ENCODE results near the gene UPF1.
A peak's percentile ranks its signal among the peaks of the same experiment; 100 is the strongest.

The UPF1 gene

DNA sequence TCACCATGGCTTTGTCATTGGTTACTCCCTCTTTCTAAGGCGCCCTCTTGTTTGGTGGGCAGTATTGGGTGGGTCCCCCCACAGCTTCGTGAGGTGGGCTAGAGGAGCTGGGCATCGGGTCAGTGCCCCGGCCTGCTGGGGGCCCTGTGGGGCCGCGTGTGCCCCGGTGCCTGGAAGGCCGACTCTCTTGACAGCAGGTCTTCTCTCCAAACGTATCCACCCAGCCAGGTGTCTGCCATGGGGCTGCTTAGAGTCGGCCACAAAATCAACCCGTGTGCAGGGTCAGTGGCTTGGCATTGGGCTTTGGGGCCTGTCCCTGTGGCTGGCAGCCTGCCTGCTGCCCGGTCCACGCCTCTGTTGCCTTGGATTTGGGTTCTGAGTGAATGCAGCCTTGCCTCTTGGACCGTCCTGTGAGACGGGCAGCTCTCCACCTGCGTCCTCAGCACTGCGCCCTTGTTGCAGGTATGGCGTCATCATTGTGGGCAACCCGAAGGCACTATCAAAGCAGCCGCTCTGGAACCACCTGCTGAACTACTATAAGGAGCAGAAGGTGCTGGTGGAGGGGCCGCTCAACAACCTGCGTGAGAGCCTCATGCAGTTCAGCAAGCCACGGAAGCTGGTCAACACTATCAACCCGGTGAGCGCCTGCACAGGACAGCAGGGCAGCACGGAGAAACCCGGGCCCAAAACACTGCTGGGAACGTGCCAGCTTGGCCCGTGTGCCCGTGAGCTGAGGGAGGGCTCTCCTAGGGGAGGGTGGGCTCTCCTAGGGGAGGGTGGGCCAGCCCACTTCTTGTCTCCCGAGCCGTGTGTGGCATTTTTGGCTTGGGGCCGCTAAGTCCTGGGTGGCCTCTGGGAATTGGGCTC is 31.4 kb downstream of the UPF1 start:
- H3K4me1 ChIP-seq (ENCODE audit: control insufficient read depth, low read depth, low read length), result no peaks in the 10 kb centered on the region
- H2BK15ac ChIP-seq (replicated peaks; ENCODE audit: low read depth), result no peak overlapping the region
- no peak overlapping the region for H4K5ac ChIP-seq (ENCODE audit: low read length)
- no peak overlapping the region for H3K27ac ChIP-seq (ENCODE audit: low read depth, low read length)
- H3K56ac ChIP-seq (ENCODE audit: low read length), result no peak overlapping the region
- H3K36me3 ChIP-seq (ENCODE audit: control insufficient read depth, insufficient read depth, low read length), result peaks cover 26% of the 10 kb centered on the region
- H3K18ac ChIP-seq (ENCODE audit: low read length), result no peak overlapping the region
- H4K8ac ChIP-seq (ENCODE audit: low read depth, low read length), result no peak overlapping the region
- no peak overlapping the region for H3K9ac ChIP-seq (ENCODE audit: low read length)
- H2BK120ac ChIP-seq (ENCODE audit: low read depth, low read length), result no peak overlapping the region
- H3K4me2 ChIP-seq (ENCODE audit: low read length), result no peak overlapping the region
- WGBS (ENCODE audit: extremely low coverage, insufficient coverage, low lambda C conversion rate), result no CpG with 5 or more reads among the region's 33 CpGs
- no peak for DNase-seq
- no peaks in the 10 kb centered on the region for H3K79me1 ChIP-seq (ENCODE audit: low read length)
- no peak overlapping the region for H3K4ac ChIP-seq (ENCODE audit: low read depth, low read length)
- no peaks in the 10 kb centered on the region for H3K27me3 ChIP-seq (ENCODE audit: insufficient read depth, low read length, poor library complexity)
- no peak overlapping the region for H2BK5ac ChIP-seq (ENCODE audit: low read length)
- no peaks in the 10 kb centered on the region for H3K79me2 ChIP-seq (ENCODE audit: control insufficient read depth, insufficient read depth, low read length)
- no peak overlapping the region for H2AK5ac ChIP-seq (ENCODE audit: low read length)
- H3K4me3 ChIP-seq (ENCODE audit: low read length), result no peak overlapping the region
- H3K23ac ChIP-seq (ENCODE audit: low read length), result no peak overlapping the region

DNA sequence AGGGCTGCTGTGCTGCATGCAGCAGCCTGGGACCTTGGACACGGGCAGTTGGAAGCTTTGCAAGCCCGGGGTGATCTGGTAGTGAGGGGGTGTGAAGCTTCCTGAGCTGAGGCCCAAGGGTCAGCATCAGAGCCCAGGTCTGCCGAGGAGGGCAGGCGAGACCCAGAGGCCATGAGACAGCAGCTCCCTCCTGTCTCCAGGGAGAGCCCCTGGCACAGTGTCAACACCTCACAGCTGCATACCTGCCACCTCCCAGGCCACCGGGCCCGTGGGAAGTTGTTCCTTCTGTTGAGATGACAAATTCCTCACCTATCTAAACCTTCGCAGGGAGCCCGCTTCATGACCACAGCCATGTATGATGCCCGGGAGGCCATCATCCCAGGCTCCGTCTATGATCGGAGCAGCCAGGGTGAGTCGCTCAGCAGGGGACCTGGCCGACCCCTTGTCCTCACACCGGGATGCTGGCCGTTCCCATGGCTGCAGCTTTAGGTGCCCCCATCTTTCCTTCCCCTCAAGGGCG is 32.1 kb downstream of the UPF1 start:
- H3K79me1 ChIP-seq (ENCODE audit: low read length), result no peaks in the 10 kb centered on the region
- no peak overlapping the region for H3K23ac ChIP-seq (ENCODE audit: low read length)
- H3K9ac ChIP-seq (ENCODE audit: low read length), result no peak overlapping the region
- no peak overlapping the region for H4K8ac ChIP-seq (ENCODE audit: low read depth, low read length)
- WGBS (ENCODE audit: extremely low coverage, insufficient coverage, low lambda C conversion rate), result no CpG with 5 or more reads among the region's 16 CpGs
- no peak overlapping the region for H3K4me3 ChIP-seq (ENCODE audit: low read length)
- H3K56ac ChIP-seq (ENCODE audit: low read length), result no peak overlapping the region
- no peak overlapping the region for H3K18ac ChIP-seq (ENCODE audit: low read length)
- no peak overlapping the region for H2BK15ac ChIP-seq (replicated peaks; ENCODE audit: low read depth)
- H3K79me2 ChIP-seq (ENCODE audit: control insufficient read depth, insufficient read depth, low read length), result no peaks in the 10 kb centered on the region
- H3K27ac ChIP-seq (ENCODE audit: low read depth, low read length), result no peak overlapping the region
- DNase-seq, result no peak
- no peaks in the 10 kb centered on the region for H3K27me3 ChIP-seq (ENCODE audit: insufficient read depth, low read length, poor library complexity)
- no peak overlapping the region for H2BK5ac ChIP-seq (ENCODE audit: low read length)
- no peak overlapping the region for H2AK5ac ChIP-seq (ENCODE audit: low read length)
- no peak overlapping the region for H3K4ac ChIP-seq (ENCODE audit: low read depth, low read length)
- H3K4me2 ChIP-seq (ENCODE audit: low read length), result no peak overlapping the region
- H3K36me3 ChIP-seq (ENCODE audit: control insufficient read depth, insufficient read depth, low read length), result peaks cover 22% of the 10 kb centered on the region
- H4K5ac ChIP-seq (ENCODE audit: low read length), result no peak overlapping the region
- H2BK120ac ChIP-seq (ENCODE audit: low read depth, low read length), result no peak overlapping the region
- no peaks in the 10 kb centered on the region for H3K4me1 ChIP-seq (ENCODE audit: control insufficient read depth, low read depth, low read length)

DNA sequence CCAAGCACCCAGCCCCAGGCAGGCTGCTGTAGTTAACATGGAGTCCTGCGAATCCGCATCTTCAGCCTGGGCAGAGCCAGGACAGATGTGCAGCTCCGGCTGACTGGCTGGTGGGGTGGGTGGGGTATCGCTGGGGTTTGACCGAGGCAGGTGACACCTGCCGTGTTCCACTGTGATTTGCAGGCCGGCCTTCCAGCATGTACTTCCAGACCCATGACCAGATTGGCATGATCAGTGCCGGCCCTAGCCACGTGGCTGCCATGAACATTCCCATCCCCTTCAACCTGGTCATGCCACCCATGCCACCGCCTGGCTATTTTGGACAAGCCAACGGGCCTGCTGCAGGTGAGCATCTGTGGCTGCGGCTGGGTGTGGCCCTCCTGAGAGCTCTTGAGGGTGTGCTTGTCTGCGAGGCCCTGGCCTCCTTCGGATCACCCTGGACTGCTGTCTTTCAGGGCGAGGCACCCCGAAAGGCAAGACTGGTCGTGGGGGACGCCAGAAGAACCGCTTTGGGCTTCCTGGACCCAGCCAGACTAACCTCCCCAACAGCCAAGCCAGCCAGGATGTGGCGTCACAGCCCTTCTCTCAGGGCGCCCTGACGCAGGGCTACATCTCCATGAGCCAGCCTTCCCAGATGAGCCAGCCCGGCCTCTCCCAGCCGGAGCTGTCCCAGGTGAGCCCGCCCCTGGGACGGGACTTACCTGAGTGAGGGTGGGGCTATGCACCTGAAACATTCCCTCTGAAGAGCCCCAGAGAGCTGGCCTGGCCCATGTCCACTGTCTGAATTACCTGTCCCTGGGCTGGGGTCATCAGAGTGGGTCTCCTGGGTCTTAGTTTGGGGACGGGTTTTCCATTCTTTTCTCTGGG is 33.6 kb downstream of the UPF1 start:
- Histone ChIP-seq H2BK120ac (ENCODE audit: low read depth, low read length) (no peak overlapping the region), H2BK5ac (ENCODE audit: low read length) (no peak overlapping the region)
- WGBS (ENCODE audit: extremely low coverage, insufficient coverage, low lambda C conversion rate), result no CpG with 5 or more reads among the region's 27 CpGs

DNA sequence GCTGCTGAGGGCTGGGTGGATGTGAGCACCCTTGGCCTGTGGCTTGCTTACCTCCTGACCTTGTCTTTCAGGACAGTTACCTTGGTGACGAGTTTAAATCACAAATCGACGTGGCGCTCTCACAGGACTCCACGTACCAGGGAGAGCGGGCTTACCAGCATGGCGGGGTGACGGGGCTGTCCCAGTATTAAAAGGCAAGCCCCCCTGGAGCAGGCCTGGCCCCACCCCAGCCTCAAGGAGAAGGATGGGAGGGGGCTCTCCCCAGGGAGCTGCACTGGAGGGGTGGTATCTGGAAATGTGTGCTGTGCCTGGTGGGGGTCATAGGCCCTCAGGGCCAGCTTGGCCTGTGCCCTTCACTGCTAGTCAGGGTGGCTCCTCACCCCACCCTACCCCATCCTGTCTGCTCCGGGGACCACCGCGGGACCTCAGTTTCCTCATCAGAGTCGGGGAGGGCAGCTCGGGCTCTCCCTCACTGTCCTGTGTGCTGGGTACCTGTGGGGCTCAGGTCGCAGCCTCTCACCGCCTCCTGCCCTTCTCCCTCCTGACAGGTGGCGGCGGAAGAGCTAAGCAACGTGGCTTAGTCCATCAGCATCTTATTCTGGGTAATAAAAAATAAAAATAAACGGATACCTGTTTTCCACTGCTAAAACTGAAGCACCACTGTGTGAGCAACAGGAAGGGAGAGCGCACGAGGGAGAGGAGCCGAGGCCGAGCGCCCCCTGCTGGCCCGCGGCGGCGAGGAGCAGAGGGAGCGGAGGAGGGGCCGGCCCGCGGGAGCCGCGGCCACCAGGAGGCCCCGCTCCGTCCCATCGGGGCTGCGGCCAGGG is 34.4 kb downstream of the UPF1 start:
- peaks cover 9% of the 10 kb centered on the region for H3K36me3 ChIP-seq (ENCODE audit: control insufficient read depth, insufficient read depth, low read length)
- H3K4me3 ChIP-seq (ENCODE audit: low read length), result no peak overlapping the region
- no peak overlapping the region for H2BK15ac ChIP-seq (replicated peaks; ENCODE audit: low read depth)
- no peak overlapping the region for H3K23ac ChIP-seq (ENCODE audit: low read length)
- H3K27me3 ChIP-seq (ENCODE audit: insufficient read depth, low read length, poor library complexity), result no peaks in the 10 kb centered on the region
- H3K79me2 ChIP-seq (ENCODE audit: control insufficient read depth, insufficient read depth, low read length), result no peaks in the 10 kb centered on the region
- H2BK5ac ChIP-seq (ENCODE audit: low read length), result no peak overlapping the region
- no peak overlapping the region for H3K4me2 ChIP-seq (ENCODE audit: low read length)
- H3K18ac ChIP-seq (ENCODE audit: low read length), result no peak overlapping the region
- no peak overlapping the region for H2BK120ac ChIP-seq (ENCODE audit: low read depth, low read length)
- no peaks in the 10 kb centered on the region for H3K79me1 ChIP-seq (ENCODE audit: low read length)
- WGBS (ENCODE audit: extremely low coverage, insufficient coverage, low lambda C conversion rate), result no CpG with 5 or more reads among the region's 38 CpGs
- no peak overlapping the region for H2AK5ac ChIP-seq (ENCODE audit: low read length)
- no peak overlapping the region for H4K8ac ChIP-seq (ENCODE audit: low read depth, low read length)
- no peak overlapping the region for H3K9ac ChIP-seq (ENCODE audit: low read length)
- no peak overlapping the region for H3K56ac ChIP-seq (ENCODE audit: low read length)
- H3K27ac ChIP-seq (ENCODE audit: low read depth, low read length), result no peak overlapping the region
- peak; percentile 71 for DNase-seq
- peaks cover 3% of the 10 kb centered on the region for H3K4me1 ChIP-seq (ENCODE audit: control insufficient read depth, low read depth, low read length)
- H3K4ac ChIP-seq (ENCODE audit: low read depth, low read length), result no peak overlapping the region
- H4K5ac ChIP-seq (ENCODE audit: low read length), result no peak overlapping the region

More for the DNA sequence above, 33.6 kb downstream of the UPF1 start:
- H2AK5ac ChIP-seq (ENCODE audit: low read length), result no peak overlapping the region
- no peak overlapping the region for H3K4me2 ChIP-seq (ENCODE audit: low read length)
- no peak overlapping the region for H3K9ac ChIP-seq (ENCODE audit: low read length)
- no peak overlapping the region for H3K56ac ChIP-seq (ENCODE audit: low read length)
- no peaks in the 10 kb centered on the region for H3K27me3 ChIP-seq (ENCODE audit: insufficient read depth, low read length, poor library complexity)
- no peak overlapping the region for H4K5ac ChIP-seq (ENCODE audit: low read length)
- H3K4me1 ChIP-seq (ENCODE audit: control insufficient read depth, low read depth, low read length), result no peaks in the 10 kb centered on the region
- no peak overlapping the region for H3K27ac ChIP-seq (ENCODE audit: low read depth, low read length)
- H2BK15ac ChIP-seq (replicated peaks; ENCODE audit: low read depth), result no peak overlapping the region
- H3K36me3 ChIP-seq (ENCODE audit: control insufficient read depth, insufficient read depth, low read length), result peaks cover 13% of the 10 kb centered on the region
- H3K4me3 ChIP-seq (ENCODE audit: low read length), result no peak overlapping the region
- H3K18ac ChIP-seq (ENCODE audit: low read length), result no peak overlapping the region
- H3K79me2 ChIP-seq (ENCODE audit: control insufficient read depth, insufficient read depth, low read length), result no peaks in the 10 kb centered on the region
- H3K79me1 ChIP-seq (ENCODE audit: low read length), result no peaks in the 10 kb centered on the region
- H3K23ac ChIP-seq (ENCODE audit: low read length), result no peak overlapping the region
- no peak overlapping the region for H4K8ac ChIP-seq (ENCODE audit: low read depth, low read length)
- no peak overlapping the region for H3K4ac ChIP-seq (ENCODE audit: low read depth, low read length)
- no peak for DNase-seq

DNA sequence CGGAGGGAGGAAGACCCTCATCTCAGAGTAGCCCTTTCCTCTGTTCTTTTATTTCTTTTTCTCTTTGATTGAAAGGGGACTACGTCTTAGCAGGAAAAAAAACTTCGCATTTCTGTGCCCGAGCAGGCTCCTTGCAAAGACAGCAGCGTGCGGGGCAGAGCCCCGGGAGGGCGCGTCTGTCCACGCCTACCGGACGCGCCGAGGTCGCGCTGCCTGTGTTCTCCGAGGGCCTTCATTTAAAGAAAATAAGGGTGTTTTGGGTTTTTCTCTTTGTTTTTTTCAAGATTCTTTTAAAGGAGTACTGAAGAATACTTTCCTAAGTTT is 35.0 kb downstream of the UPF1 start:
- Histone ChIP-seq H3K27ac (ENCODE audit: low read depth, low read length) (no peak overlapping the region), H4K8ac (ENCODE audit: low read depth, low read length) (no peak overlapping the region), H3K4me2 (ENCODE audit: low read length) (no peak overlapping the region), H3K36me3 (ENCODE audit: control insufficient read depth, insufficient read depth, low read length) (peaks cover 7% of the 10 kb centered on the region), H3K4ac (ENCODE audit: low read depth, low read length) (no peak overlapping the region), H3K56ac (ENCODE audit: low read length) (no peak overlapping the region), H3K4me1 (ENCODE audit: control insufficient read depth, low read depth, low read length) (peaks cover 3% of the 10 kb centered on the region), H2BK120ac (ENCODE audit: low read depth, low read length) (no peak overlapping the region), H3K4me3 (ENCODE audit: low read length) (no peak overlapping the region), H3K23ac (ENCODE audit: low read length) (no peak overlapping the region), H2BK5ac (ENCODE audit: low read length) (no peak overlapping the region), H3K79me2 (ENCODE audit: control insufficient read depth, insufficient read depth, low read length) (no peaks in the 10 kb centered on the region), H2BK15ac (replicated peaks; ENCODE audit: low read depth) (no peak overlapping the region), H3K9ac (ENCODE audit: low read length) (no peak overlapping the region), H2AK5ac (ENCODE audit: low read length) (no peak overlapping the region), H3K18ac (ENCODE audit: low read length) (no peak overlapping the region), H4K5ac (ENCODE audit: low read length) (no peak overlapping the region), H3K79me1 (ENCODE audit: low read length) (no peaks in the 10 kb centered on the region), H3K27me3 (ENCODE audit: insufficient read depth, low read length, poor library complexity) (no peaks in the 10 kb centered on the region)
- no CpG with 5 or more reads among the region's 17 CpGs for WGBS (ENCODE audit: extremely low coverage, insufficient coverage, low lambda C conversion rate)
- DNase-seq, result no peak
